ENCODE results near the gene WDFY4. TPM values are rescaled to one million over a fixed set of nuclear protein-coding genes. Genes with fewer than 3 reads are reported as not detected.

The WDFY4 gene
- polyA plus RNA-seq, 1 donor (not counting 4 experiments of a cell fraction or from before 2014, with no cell fraction given): 0.04 TPM

- Histone ChIP-seq H3K4me3 (ENCODE audit: control insufficient read depth in 2 of 3, extremely low read depth in 1 of 3, insufficient read depth in 2 of 3, low read depth in 1 of 3, low read length in 3 of 3) (no peak overlapping the region), H3K27ac (ENCODE audit: control insufficient read depth, insufficient read depth, low read length) (no peak overlapping the region), H3K27me3 (ENCODE audit: control insufficient read depth, extremely low read depth, insufficient read depth, low read length) (no peaks in the 10 kb centered on the region), H2AFZ (ENCODE audit: control insufficient read depth, low read length) (no peak overlapping the region), H3K4me1 (ENCODE audit: control insufficient read depth, extremely low read depth, insufficient read depth, low read length) (no peaks in the 10 kb centered on the region), H3K9ac (ENCODE audit: control insufficient read depth, extremely low read depth, insufficient read depth, low read length) (no peak overlapping the region), H3K36me3 (ENCODE audit: control insufficient read depth in 2 of 2, extremely low read depth in 1 of 2, insufficient read depth in 2 of 2, low read length in 2 of 2) (no peaks in the 10 kb centered on the region), H3K9me1 (ENCODE audit: control insufficient read depth, extremely low read depth, insufficient read depth, low read length) (no peaks in the 10 kb centered on the region), H3K9me3 (ENCODE audit: control insufficient read depth, low read depth, low read length) (no peaks in the 10 kb centered on the region), H3K4me2 (ENCODE audit: control insufficient read depth, extremely low read depth, insufficient read depth, low read depth, low read length) (no peak overlapping the region), H4K20me1 (ENCODE audit: control insufficient read depth, extremely low read depth, insufficient read depth, low read length) (no peaks in the 10 kb centered on the region), H3K79me2 (ENCODE audit: control insufficient read depth, insufficient read depth, low read length) (no peaks in the 10 kb centered on the region)
- DNase-seq (ENCODE audit: low read depth, low spot score) (no peak), FAIRE-seq (no peak)
- TF ChIP-seq EZH2 (IDR thresholded peaks at IDR 0.05; ENCODE audit: low read length): no peak
- TF ChIP-seq, protein P1, sequence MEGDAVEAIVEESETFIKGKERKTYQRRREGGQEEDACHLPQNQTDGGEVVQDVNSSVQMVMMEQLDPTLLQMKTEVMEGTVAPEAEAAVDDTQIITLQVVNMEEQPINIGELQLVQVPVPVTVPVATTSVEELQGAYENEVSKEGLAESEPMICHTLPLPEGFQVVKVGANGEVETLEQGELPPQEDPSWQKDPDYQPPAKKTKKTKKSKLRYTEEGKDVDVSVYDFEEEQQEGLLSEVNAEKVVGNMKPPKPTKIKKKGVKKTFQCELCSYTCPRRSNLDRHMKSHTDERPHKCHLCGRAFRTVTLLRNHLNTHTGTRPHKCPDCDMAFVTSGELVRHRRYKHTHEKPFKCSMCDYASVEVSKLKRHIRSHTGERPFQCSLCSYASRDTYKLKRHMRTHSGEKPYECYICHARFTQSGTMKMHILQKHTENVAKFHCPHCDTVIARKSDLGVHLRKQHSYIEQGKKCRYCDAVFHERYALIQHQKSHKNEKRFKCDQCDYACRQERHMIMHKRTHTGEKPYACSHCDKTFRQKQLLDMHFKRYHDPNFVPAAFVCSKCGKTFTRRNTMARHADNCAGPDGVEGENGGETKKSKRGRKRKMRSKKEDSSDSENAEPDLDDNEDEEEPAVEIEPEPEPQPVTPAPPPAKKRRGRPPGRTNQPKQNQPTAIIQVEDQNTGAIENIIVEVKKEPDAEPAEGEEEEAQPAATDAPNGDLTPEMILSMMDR (optimal IDR thresholded peaks at IDR 0.05 in 1 of 3, IDR thresholded peaks at IDR 0.05 in 1 of 3, conservative IDR thresholded peaks at IDR 0.05 in 1 of 3; ENCODE audit: extremely low read depth in 1 of 3, insufficient read depth in 2 of 3, low read length in 3 of 3): no peak
- dilution Hi-C loops (cut with MboI; ENCODE audit: extremely low pct_ligation_motif_present, low sequenced_read_pairs): no loop called here
Observed at GRCh38 chr10:49010295-49010694, 325.6 kb downstream of the WDFY4 start.

- H3K27ac ChIP-seq (ENCODE audit: control insufficient read depth, insufficient read depth, low read length): no peak overlapping the region
- DNase-seq (ENCODE audit: low read depth, low spot score) (no peak), FAIRE-seq (no peak)
- H3K79me2 ChIP-seq (ENCODE audit: control insufficient read depth, insufficient read depth, low read length): no peaks in the 10 kb centered on the region
- H4K20me1 ChIP-seq (ENCODE audit: control insufficient read depth, extremely low read depth, insufficient read depth, low read length): no peaks in the 10 kb centered on the region
- H3K4me3 ChIP-seq (ENCODE audit: control insufficient read depth in 2 of 3, extremely low read depth in 1 of 3, insufficient read depth in 2 of 3, low read depth in 1 of 3, low read length in 3 of 3): no peak overlapping the region
- H2AFZ ChIP-seq (ENCODE audit: control insufficient read depth, low read length): no peak overlapping the region
- dilution Hi-C loops (cut with MboI; ENCODE audit: extremely low pct_ligation_motif_present, low sequenced_read_pairs): no loop called here
- H3K36me3 ChIP-seq (ENCODE audit: control insufficient read depth in 2 of 2, extremely low read depth in 1 of 2, insufficient read depth in 2 of 2, low read length in 2 of 2): no peaks in the 10 kb centered on the region
- TF ChIP-seq, protein P1 (optimal IDR thresholded peaks at IDR 0.05 in 1 of 3, IDR thresholded peaks at IDR 0.05 in 1 of 3, conservative IDR thresholded peaks at IDR 0.05 in 1 of 3; ENCODE audit: extremely low read depth in 1 of 3, insufficient read depth in 2 of 3, low read length in 3 of 3): no peak
- no peak for TF ChIP-seq EZH2 (IDR thresholded peaks at IDR 0.05; ENCODE audit: low read length)
- H3K27me3 ChIP-seq (ENCODE audit: control insufficient read depth, extremely low read depth, insufficient read depth, low read length): no peaks in the 10 kb centered on the region
- H3K9me3 ChIP-seq (ENCODE audit: control insufficient read depth, low read depth, low read length): no peaks in the 10 kb centered on the region
- no peaks in the 10 kb centered on the region for H3K9me1 ChIP-seq (ENCODE audit: control insufficient read depth, extremely low read depth, insufficient read depth, low read length)
- no peak overlapping the region for H3K4me2 ChIP-seq (ENCODE audit: control insufficient read depth, extremely low read depth, insufficient read depth, low read depth, low read length)
- H3K9ac ChIP-seq (ENCODE audit: control insufficient read depth, extremely low read depth, insufficient read depth, low read length): no peak overlapping the region
- no peaks in the 10 kb centered on the region for H3K4me1 ChIP-seq (ENCODE audit: control insufficient read depth, extremely low read depth, insufficient read depth, low read length)
Observed at GRCh38 chr10:49010865-49011264, 326.2 kb downstream of the WDFY4 start.

All from keratinocyte (primary cell).